Stimulated activated CD8-positive, alpha-beta memory T cell treated with anti-CD3 and anti-CD28 coated beads, Interleukin-15, amount 100 ng/mL, for 48 hours (primary cell): ENCODE measurements around the gene ETV6.

Source experiments
- DNase-seq, 2 donors: peaks; one replicate each; pipeline ENCODE4 v3.0.0-alpha.2; 2020; ENCODE audit warnings: low read depth in 2 of 2

ETV6 gene

GRCh38 chr12:11798006-11798708 is 148.7 kb downstream of the ETV6 start:
- no peak for DNase-seq

DNA sequence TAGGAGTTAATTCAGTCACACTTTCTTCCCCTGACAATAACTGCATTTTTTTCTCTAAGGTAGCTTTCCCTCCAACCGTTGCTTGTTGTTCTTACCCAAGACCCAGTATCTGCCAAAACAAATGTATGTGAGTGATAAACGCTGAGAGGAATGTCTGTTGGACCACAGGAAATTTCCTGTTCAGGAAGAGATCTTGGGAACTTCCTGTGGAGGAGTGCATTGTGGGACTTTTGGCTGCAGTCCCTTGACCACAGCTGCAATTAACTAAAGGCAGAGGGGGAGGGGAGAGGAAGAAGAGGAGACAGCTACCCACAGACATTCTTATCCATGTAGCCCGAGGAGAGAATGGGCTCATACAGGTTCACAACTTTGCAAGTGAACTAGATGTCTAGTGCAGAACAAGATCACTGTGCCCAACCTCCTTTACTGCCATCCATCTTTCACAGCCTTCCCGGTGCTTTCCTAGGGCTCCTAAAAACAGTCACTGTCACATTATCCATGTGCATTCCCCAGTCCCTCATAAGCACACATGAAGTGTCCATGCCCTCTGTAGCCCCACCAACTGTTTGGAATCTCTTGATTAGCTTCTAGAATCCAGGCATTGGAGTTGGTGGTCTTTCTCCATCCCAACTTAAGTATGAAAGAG is 149.5 kb downstream of the ETV6 start:
- DNase-seq: no peak

- no peak for DNase-seq
These were observed 150.0 kb downstream of the ETV6 start for GRCh38 chr12:11799502-11799873.

- DNase-seq: no peak
These were observed 152.2 kb downstream of the ETV6 start for GRCh38 chr12:11801643-11802042.

DNA sequence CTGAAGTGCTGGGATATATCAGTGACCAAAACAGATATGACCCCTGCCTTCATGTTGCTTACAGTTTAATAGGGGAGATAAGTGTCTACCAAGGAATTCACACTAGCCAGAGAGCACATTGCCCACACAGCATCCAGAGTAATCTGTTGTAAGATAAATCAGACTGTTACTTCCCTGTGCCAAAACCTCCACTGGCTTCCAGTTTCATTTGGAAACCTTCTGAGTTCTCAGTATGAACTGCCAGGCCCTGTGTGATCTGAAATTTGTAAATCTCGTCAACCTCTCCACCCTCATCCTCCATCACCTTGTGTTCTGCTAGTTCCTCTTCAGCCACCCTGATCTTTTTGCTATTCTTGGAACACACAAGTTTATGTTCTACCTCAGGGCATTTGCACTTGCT is 154.7 kb downstream of the ETV6 start:
- no peak for DNase-seq

- DNase-seq: no peak
These were observed 155.6 kb downstream of the ETV6 start for GRCh38 chr12:11805043-11805442.

DNA sequence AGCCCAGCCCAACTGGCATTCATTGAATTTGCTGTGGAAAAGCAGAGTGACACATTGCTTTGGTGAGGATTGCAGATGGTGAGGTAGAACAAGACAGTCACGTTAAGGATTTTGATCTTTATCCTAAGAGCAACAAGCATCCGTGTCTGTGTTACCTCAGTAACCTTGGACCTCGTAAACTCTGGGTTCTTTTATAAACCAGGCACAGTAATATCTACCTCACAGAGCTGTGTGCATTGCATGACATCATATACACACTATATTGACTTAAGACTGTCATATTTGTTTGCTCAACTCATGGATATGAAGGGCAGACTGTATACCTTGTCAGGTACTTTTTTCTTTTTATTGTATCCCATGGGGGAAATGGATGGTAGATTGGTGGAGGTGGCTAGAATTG is 156.2 kb downstream of the ETV6 start:
- no peak for DNase-seq

- DNase-seq: no peak
These were observed 158.0 kb downstream of the ETV6 start for GRCh38 chr12:11807458-11807857.

DNA sequence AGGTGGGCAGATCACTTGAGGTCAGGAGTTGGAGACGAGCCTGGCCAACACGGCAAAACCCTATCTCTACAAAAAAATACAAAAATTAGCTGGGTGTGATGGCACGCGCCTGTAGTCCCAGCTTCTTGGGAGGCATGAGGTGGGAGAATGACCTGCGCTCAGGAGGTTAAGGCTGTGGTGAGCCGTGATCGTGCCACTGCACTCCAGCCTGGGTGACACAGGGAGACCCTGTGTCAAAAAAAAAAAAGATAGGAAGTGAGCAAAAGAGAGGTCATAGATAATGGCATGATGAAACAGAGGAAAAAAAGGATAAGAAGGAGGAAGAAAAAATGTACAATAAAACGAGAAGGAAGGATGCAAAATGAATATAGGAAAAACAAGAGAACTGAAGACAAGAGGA is 159.5 kb downstream of the ETV6 start:
- no peak for DNase-seq

DNA sequence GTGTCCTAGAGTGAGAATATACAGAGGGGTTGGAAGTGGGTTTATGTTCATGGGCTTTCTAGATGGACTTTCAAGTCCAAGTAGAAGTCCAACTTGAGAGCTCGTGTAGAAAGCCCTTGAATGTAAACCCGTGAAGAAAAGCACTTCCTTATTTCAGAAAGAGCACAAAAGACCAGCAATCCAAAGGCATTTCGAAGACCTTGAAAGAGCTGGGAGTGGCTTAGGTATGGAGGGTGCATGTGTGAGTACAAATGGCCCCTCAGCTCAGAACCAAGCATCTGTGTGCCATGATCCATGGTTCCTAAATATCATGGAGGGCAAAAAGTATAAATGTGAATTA is 160.7 kb downstream of the ETV6 start:
- no peak for DNase-seq

DNA sequence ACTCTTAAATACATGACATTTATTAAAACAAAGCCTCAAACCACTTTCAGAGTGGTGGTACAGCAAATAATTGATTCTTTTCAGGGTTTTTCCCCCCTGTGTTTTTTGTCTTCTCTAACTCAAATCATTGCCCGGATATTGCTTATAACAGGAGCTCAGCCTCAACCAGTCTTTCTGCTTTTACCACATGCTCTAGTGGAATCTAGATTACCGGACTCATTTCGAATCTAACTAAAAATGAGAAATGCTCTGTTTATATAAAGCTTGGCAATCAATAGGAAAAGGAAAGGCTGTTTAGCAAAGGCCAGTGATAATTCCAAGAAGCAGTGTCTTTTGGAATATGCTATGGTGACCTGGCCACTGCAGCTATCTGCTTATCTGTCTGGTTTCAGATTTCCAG is 161.5 kb downstream of the ETV6 start:
- no peak for DNase-seq

DNA sequence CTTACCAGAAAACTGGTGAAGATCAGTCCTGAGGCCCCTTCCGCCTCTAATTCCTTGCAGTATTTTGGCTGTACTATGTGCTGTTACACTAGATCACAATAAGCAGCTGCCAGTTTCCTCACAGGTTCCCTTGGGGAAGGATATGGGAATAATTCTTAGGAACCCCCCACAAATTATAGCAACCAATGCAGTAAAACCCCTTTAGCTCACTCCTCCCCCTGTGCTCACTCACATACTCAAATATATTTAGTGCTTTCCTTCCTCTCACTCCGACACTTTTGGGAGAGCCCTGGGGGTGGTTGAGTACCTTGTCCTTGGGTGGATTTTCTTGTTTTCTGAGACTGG is 162.7 kb downstream of the ETV6 start:
- DNase-seq: no peak

DNA sequence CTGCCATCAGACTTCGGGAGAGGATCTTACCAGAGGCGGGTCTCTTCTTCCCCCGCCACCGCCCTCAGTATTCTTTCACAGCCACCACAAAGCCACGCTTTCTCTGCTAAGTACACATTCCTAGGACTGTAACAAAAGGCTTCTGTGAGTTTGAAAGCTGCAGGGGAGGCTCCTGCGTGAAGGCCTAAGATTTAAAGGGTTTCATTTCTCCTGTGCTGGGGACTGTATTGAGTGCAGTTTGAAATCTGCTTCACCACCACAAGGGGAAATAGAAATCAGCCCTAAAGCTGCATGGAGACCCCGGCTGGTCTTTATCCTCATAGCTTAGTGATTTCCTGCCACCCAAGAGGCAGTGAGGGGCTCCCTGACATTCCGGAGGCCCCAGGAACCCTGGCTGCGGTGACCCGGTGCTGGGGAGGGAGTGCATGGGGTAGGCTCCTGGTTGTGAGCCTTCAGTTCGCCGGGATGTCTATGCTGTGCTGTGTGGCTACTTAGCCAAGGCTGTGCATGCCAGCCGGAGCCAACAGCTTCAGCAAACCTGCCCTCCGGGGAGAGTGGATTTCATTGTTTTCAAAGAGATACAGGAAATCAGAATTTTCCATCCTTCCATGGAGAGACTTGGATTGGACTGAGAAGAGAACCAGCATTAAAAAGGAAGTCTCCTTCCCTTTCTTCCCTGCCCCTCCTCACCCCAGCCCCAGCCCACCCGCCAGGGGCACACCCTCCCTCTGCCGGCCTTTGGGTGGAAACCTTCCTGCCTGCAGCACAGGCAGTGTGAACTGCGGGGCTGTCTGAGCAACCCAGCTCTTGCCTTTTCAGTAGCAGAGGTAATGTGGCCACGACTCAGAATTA is 163.3 kb downstream of the ETV6 start:
- no peak for DNase-seq

GRCh38 chr12:11813438-11813813 is 164.0 kb downstream of the ETV6 start:
- DNase-seq: no peak

DNA sequence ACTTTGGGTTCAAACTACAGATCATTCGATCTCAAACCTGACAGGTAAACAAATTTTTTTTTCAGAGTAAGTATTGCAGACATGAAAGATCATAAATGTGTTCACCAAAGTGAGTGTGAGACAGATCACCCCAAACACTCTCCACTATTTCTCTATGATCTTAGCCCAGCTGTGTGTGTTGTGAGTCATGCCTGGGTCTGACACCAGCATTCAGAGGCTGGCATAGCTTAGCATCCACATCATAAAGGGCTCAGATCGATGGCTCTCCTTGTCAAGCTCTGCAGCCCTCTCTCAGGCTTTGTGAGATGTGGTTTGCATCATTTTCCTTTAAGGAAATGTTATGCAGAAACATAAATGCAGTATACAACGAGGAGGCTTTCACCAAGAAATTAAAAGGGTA is 164.9 kb downstream of the ETV6 start:
- DNase-seq: no peak

- no peak for DNase-seq
These were observed 165.9 kb downstream of the ETV6 start for GRCh38 chr12:11815397-11815796.

GRCh38 chr12:11819643-11820042 is 170.2 kb downstream of the ETV6 start:
- DNase-seq: no peak

DNA sequence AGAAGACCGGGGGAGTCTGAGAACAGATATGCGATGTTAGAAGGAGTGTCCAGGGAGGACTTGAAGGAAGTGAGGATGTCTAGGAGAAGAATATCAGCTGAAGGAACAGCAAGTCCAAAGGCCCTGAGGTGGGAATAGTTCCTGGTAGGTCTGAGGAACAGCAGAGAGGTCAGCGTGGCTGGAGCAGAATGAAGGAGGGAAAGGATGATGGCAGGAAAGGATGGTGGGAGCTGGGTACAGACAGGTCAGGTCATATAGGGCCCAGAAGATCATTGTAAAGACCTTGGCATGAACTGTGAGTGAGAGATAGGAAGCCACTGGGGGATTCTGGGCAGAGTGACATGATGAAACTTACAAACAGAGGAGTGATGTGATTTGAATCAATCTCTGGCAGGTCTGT is 171.0 kb downstream of the ETV6 start:
- DNase-seq: no peak

- DNase-seq: no peak
These were observed 172.1 kb downstream of the ETV6 start for GRCh38 chr12:11821386-11822080.

GRCh38 chr12:11822081-11822834 is 172.8 kb downstream of the ETV6 start:
- no peak for DNase-seq

DNA sequence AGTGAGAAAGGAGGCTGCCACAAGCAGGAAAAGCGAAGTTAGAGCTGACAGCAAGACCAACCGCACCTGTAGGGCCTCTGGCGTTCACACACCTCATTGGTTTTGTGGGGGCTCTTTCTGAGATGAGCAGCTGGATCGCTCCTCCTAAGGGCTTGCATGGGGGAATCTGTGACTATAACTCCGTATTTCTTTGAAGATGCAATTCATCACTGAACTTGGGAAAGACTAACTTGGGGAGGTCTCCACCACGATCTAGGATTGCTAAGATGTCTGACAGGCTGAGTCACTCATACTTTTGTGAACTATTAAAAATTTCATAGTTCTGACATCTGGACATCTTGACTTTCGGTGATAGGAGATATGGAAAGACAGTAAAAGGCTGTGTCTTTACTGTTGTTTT is 173.6 kb downstream of the ETV6 start:
- DNase-seq: no peak

DNA sequence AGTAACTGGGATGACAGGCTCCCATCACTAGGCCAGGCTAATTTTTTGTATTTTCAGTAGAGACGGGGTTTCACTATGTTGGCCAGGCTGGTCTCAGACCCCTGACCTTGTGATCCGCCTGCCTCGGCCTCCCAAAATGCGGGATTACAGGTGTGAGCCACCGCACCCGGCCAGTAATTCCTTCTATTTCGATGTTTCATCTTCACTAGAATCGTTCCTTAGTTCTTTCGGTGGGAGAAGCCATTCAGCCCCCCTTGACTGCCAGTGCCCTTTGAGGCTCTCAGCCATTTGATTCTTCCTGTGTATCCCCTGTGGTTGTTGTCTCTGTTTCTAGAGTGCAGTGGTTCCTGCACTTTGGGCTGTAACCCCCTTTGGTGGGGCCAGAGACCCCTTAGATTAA is 174.1 kb downstream of the ETV6 start:
- DNase-seq: no peak
